HG02943 (cell line): ENCODE data around the gene MPZL3.
"Not testable (repeated sequence)": the region's sequence is repeated elsewhere in the genome, so short reads cannot be mapped to it uniquely, and the experiment has no call there.

Source experiments
- ATAC-seq: cut with Tn5 transposase; IDR thresholded peaks from one replicate; pipeline ENCODE4 v1.9.1; 2021; ENCODE audit warnings: mild to moderate bottlenecking, low read depth, moderate library complexity; ENCODE audit not compliant: unreplicated experiment

The MPZL3 gene

GRCh38 chr11:118193910-118194566, 58.1 kb downstream of the MPZL3 start:
- ATAC-seq: no peak

DNA sequence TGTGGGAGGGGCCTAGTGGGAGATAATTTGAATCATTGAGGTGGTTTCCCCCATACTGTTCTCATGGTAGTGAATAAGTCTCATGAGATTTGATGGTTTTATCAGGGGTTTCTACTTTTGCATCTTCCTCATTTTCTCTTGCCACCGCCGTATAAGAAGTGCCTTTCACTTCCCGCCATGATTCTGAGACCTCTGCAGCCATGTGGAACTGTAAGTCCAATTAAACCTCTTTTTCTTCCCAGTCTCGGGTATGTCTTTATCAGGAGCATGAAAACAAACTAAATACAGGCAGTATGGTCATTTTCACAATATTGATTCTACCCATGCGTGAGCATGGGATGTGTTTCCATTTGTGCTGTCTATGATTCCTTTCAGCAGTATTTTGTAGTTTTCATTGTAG, 59.3 kb downstream of the MPZL3 start:
- not testable (repeated sequence) for ATAC-seq

DNA sequence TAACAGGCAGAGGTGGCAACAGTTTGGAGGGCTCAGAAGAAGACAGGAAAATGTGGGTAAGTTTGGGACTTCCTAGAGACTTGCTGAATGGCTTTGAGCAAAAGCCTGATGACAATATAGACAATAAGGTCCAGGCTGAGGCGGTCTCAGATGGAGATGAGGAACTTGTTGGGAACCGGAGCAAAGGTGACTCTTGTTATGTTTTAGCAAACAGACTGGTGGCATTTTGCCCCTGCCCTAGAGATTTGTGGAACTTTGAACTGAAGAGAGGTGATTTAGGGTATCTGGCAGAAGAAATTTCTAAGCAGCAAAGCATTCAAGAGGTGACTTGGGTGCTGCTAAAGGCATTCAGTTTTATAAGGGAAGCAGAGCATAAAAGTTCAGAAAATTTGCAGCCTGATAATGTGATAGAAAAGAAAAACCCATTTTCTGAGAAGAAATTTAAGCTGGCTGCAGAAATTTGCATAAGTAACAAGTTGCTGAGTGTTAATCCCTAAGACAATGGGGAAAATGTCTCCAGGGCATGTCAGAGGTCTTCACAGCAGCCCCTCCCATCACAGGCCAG, 61.1 kb downstream of the MPZL3 start:
- ATAC-seq: not testable (repeated sequence)

DNA sequence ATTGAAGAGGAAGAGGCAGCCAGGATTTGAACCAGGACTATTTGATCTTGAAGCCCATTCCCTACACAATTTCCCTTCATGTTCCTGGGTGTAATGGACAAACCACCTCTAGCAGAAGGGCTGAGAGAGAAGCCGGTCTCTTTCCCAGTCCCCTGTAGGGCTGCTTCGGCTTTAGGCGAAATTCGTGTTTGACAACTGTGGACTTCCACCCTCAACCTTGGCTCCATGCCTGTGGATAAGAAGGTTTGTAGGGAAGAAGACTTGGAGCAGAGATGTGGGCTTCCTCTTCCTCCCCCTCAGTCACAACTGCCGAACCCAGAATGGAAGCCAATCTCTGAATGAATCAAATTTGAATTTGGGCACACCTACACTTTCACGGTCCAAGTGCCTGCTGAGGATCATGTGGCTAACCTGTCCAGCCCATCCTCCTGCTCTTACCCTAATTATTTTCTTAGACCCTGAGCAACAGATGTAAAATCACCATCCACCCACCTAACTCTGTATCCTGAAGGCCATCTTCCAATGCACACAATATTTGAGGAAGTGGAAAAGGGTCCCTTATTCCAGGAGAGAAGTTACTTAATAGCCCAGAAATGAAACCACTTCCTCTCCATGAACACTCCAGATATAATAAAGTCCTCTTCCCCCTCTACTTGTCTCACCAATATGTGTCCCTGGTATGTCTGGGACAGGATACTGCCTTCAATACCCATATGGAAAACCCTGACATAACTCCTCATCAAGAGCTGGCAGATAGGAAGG, 65.6 kb downstream of the MPZL3 start:
- no peak for ATAC-seq

GRCh38 chr11:118184784-118185579, 67.2 kb downstream of the MPZL3 start:
- ATAC-seq: no peak

GRCh38 chr11:118183691-118184090, 68.5 kb downstream of the MPZL3 start:
- ATAC-seq: not testable (repeated sequence)

DNA sequence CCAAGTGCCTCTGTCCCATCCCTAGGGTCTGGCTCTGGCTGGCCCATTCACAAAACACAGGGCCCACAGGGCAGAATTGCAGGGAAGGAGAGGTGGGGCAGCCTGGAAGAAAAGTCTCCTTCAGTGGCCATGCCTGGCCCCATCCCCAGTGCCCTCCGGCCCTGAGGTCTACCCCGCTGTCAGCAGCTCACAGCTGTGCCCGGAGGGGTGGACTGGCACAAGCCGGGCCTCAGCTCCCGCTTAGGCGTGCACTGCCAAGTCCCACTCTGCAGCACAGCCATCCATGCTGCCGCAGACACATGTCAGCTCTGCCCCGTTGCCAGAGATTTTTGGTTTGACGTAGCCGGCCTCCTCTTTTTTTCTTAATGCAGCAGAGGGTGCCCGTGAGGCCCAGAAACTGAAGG, 71.9 kb downstream of the MPZL3 start:
- ATAC-seq: no peak

DNA sequence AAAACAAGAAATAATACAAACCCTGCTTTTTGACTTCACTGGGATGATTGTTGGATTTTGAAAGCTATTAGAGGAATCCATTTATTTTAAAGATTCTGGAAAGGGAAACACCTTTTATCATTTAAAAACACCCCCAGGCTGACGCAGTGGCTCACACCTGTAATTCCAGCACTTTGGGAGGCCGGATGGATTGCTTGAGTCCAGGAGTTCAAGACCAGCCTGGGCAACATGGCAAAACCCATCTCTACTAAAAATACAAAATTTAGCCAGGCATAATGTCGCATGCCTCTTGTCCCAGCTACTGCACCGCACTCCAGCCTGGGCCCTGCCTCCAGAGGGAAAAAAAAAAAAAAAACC, 75.4 kb downstream of the MPZL3 start:
- ATAC-seq: no peak
